PC-9 (cell line): Measurements from ENCODE around the gene FAM81A.

Experiments
- CTCF ChIP-seq: fragments of 200-600 bp; sonication (generic); conservative IDR thresholded peaks from 2 replicates; pipeline ENCODE4 v1.6.1; 2017; ENCODE audit warnings: mixed run types, antibody characterized with exemption, mild to moderate bottlenecking, moderate library complexity
- EZH2 ChIP-seq: fragments of 200-600 bp; sonication (generic); IDR thresholded peaks from 2 replicates; pipeline ENCODE4 v1.8.0; 2017; ENCODE audit warnings: antibody characterized with exemption, low read depth

GRCh38 chr15:59413577-59413976, 24.4 kb upstream of the FAM81A start:
- TF ChIP-seq CTCF = no peak
- no peak for TF ChIP-seq EZH2
